LoVo (cell line): ENCODE measurements around the gene NUDT22.
A peak's percentile ranks its signal among the peaks of the same experiment; 100 is the strongest.

ENCODE experiments used
- DNase-seq: peaks from one replicate; pipeline ENCODE4 v3.0.0-alpha.2; 2016; ENCODE audit warnings: low spot score

Gene NUDT22

GRCh38 chr11:64269540-64270220, 43.6 kb downstream of the NUDT22 start:
- DNase-seq: peak; percentile 99

GRCh38 chr11:64275031-64275800, 49.1 kb downstream of the NUDT22 start:
- DNase-seq: no peak

- no peak for DNase-seq
Measured at GRCh38 chr11:64275841-64276240, 49.8 kb downstream of the NUDT22 start.

- DNase-seq: peak; percentile 75
Measured at GRCh38 chr11:64276653-64277431, 50.8 kb downstream of the NUDT22 start.

- no peak for DNase-seq
Measured at GRCh38 chr11:64278576-64279190, 52.6 kb downstream of the NUDT22 start.
